HepG2 (cell line): ENCODE measurements around the gene RBM15B. TPM values are rescaled to one million over a fixed set of nuclear protein-coding genes. Genes with fewer than 3 reads are reported as not detected.

Experiments
- ATAC-seq: fragments of 200-7000 bp; cut with Tn5 transposase; 3 replicates; pipeline ENCODE4 v1.9.1; 2020; ENCODE audit warnings: mild to moderate bottlenecking, moderate library complexity
- BruUV-seq: library from RNA; stranded (reverse); fragments of 400-500 nt; replicated peaks from 2 replicates; lab custom pipeline; 2021; lab: Mats Ljungman, UMichigan
- CTCF ChIA-PET: fragments of 300-600 bp; formaldehyde crosslinking; extraction: SDS; loops from one replicate; lab custom pipeline; 2021; ENCODE audit warnings: low total read pairs, inconsistent platforms, low intra/inter-chr PET ratio; lab: Yijun Ruan, JAX
- POLR2A ChIA-PET: fragments of 350-600 bp; sonication (Branson Sonifier 250); formaldehyde crosslinking; loops from one replicate; lab custom pipeline; 2020; ENCODE audit warnings: antibody characterized with exemption, inconsistent platforms; lab: Yijun Ruan, JAX
- DNase-seq: peaks from one replicate; pipeline ENCODE4 v3.0.0-alpha.2; 2015; ENCODE audit warnings: low spot score
- FAIRE-seq: peaks from 3 replicates; lab custom pipeline; 2011; peaks lifted over from hg19 to GRCh38; lab: Jason Lieb, UNC
- H2AFZ ChIP-seq: one replicate; pipeline ENCODE4 v1.6.1; 2011; ENCODE audit warnings: low read length, inconsistent platforms
- H3K27ac ChIP-seq: fragments of 300-600 bp; 3 replicates; pipeline ENCODE4 v1.8.0; 2011; ENCODE audit warnings: mixed run types, mild to moderate bottlenecking, mixed read lengths, low read length, inconsistent platforms; ENCODE audit not compliant: insufficient read depth; ENCODE audit errors: extremely low read length
- H3K27me3 ChIP-seq, 2 experiments: fragments of 200-600 bp in 1 of 2; 2 replicates in 1 of 2; 3 replicates in 1 of 2; pipeline versions ENCODE4 v1.6.0 to v1.8.0; 2011; ENCODE audit warnings: low read length in 2 of 2, mild to moderate bottlenecking in 2 of 2, moderate library complexity in 2 of 2, inconsistent platforms in 1 of 2; ENCODE audit not compliant: insufficient read depth in 2 of 2, control insufficient read depth in 1 of 2
- H3K36me3 ChIP-seq, 2 experiments: fragments of 200-600 bp in 1 of 2; replicated peaks in 1 of 2; 2 replicates in 1 of 2; 3 replicates in 1 of 2; pipeline versions ENCODE4 v1.5.1 to v1.8.0; 2011; ENCODE audit warnings: low read length in 2 of 2, inconsistent platforms in 1 of 2; ENCODE audit not compliant: insufficient read depth in 2 of 2, control insufficient read depth in 1 of 2
- H3K4me1 ChIP-seq: 2 replicates; pipeline ENCODE4 v1.5.1; 2012; ENCODE audit warnings: low read length, inconsistent platforms; ENCODE audit not compliant: insufficient read depth
- H3K4me2 ChIP-seq: 2 replicates; pipeline ENCODE4 v1.6.0; 2011; ENCODE audit warnings: low read depth, low read length, inconsistent platforms
- H3K4me3 ChIP-seq, 3 experiments: fragments of 200-600 bp in 1 of 3; sonication (generic), shearing (Covaris generic) in 1 of 3; replicated peaks in 1 of 3; 2 replicates each; pipeline ENCODE4 v1.5.1; 2011 to 2016; ENCODE audit warnings: low read length in 3 of 3, inconsistent platforms in 2 of 3, low read depth in 2 of 3, mild to moderate bottlenecking in 2 of 3, control low read depth in 1 of 3, mixed read lengths in 1 of 3; ENCODE audit not compliant: insufficient read depth in 1 of 3
- H3K79me2 ChIP-seq: one replicate; pipeline ENCODE4 v1.6.1; 2011; ENCODE audit warnings: low read length, inconsistent platforms; ENCODE audit not compliant: insufficient read depth
- H3K9ac ChIP-seq: 2 replicates; pipeline ENCODE4 v1.6.0; 2011; ENCODE audit warnings: mild to moderate bottlenecking, low read depth, low read length, inconsistent platforms; ENCODE audit not compliant: insufficient read depth
- H3K9me3 ChIP-seq: 2 replicates; pipeline ENCODE4 v1.5.1; 2012; ENCODE audit warnings: mild to moderate bottlenecking, low read length
- H4K20me1 ChIP-seq: 2 replicates; pipeline ENCODE4 v1.6.0; 2011; ENCODE audit warnings: inconsistent platforms, mild to moderate bottlenecking, low read length, moderate library complexity; ENCODE audit not compliant: insufficient read depth
- ARNT ChIP-seq: fragments of 450-650 bp; IDR thresholded peaks from 2 replicates; pipeline ENCODE4 v1.6.1; 2017
- ATRX ChIP-seq: sonication (generic); formaldehyde crosslinking; IDR thresholded peaks from 2 replicates; pipeline ENCODE4 v1.4.0; 2020; ENCODE audit warnings: missing genetic modification reagents, borderline replicate concordance
- DNMT3B ChIP-seq: conservative IDR thresholded peaks from 2 replicates; pipeline ENCODE4 v1.6.1; 2016; ENCODE audit warnings: missing biosample characterization, control low read depth
- HNRNPH1 ChIP-seq: fragments of 200-400 bp; formaldehyde crosslinking; optimal IDR thresholded peaks from 2 replicates; pipeline ENCODE3; 2017; ENCODE audit warnings: mild to moderate bottlenecking, low read depth, low read length
- KAT7 ChIP-seq: IDR thresholded peaks from 2 replicates; pipeline ENCODE4 v1.6.1; 2018; ENCODE audit warnings: borderline replicate concordance, missing compliant biosample characterization
- MYC ChIP-seq: sonication (generic); formaldehyde crosslinking; IDR thresholded peaks from 2 replicates; pipeline ENCODE4 v1.9.0; 2021; ENCODE audit warnings: missing genetic modification reagents, borderline replicate concordance
- POLR2AphosphoS5 ChIP-seq: IDR thresholded peaks from 2 replicates; pipeline ENCODE4 v1.6.1; 2012; ENCODE audit warnings: low read depth, low read length
- SMAD9 ChIP-seq: sonication (generic); formaldehyde crosslinking; IDR thresholded peaks from 2 replicates; pipeline ENCODE4 v1.5.1; 2020; ENCODE audit warnings: mild to moderate bottlenecking, missing genetic modification reagents
- TBL1XR1 ChIP-seq: fragments of 150-350 bp; IDR thresholded peaks from 2 replicates; pipeline ENCODE4 v1.6.1; 2014; ENCODE audit warnings: borderline replicate concordance, low read length; ENCODE audit not compliant: partially characterized antibody
- ZHX2 ChIP-seq, 2 experiments: sonication (generic) in 1 of 2; formaldehyde crosslinking in 1 of 2; IDR thresholded peaks; 2 replicates each; pipeline versions ENCODE4 v1.6.1 to v1.9.0; 2014 to 2022; ENCODE audit warnings: antibody characterized with exemption in 1 of 2, borderline replicate concordance in 1 of 2, inconsistent platforms in 1 of 2, low read depth in 1 of 2, missing genetic modification reagents in 1 of 2
- ZMAT3 ChIP-seq: sonication (generic); formaldehyde crosslinking; conservative IDR thresholded peaks from 2 replicates; pipeline ENCODE4 v1.7.0; 2021; ENCODE audit warnings: missing genetic modification reagents
- ZNF34 ChIP-seq: sonication (generic); formaldehyde crosslinking; IDR thresholded peaks from 2 replicates; pipeline ENCODE4 v1.4.0; 2020; ENCODE audit warnings: mild to moderate bottlenecking, missing genetic modification reagents, borderline replicate concordance
- ZNF446 ChIP-seq: sonication (generic); formaldehyde crosslinking; IDR thresholded peaks from 2 replicates; pipeline ENCODE4 v1.5.0; 2020; ENCODE audit warnings: mild to moderate bottlenecking, missing genetic modification reagents
- ZNF564 ChIP-seq: sonication (generic); formaldehyde crosslinking; IDR thresholded peaks from 2 replicates; pipeline ENCODE4 v1.8.1; 2023; ENCODE audit warnings: mild to moderate bottlenecking, missing genetic modification reagents
- ZNF629 ChIP-seq: sonication (generic); formaldehyde crosslinking; conservative IDR thresholded peaks from 2 replicates; pipeline ENCODE4 v1.5.0; 2020; ENCODE audit warnings: missing genetic modification reagents
- ZNF709 ChIP-seq: sonication (generic); formaldehyde crosslinking; IDR thresholded peaks from 2 replicates; pipeline ENCODE4 v1.5.0; 2020; ENCODE audit warnings: mild to moderate bottlenecking, missing genetic modification reagents
- ZNF777 ChIP-seq: sonication (generic); formaldehyde crosslinking; IDR thresholded peaks from 2 replicates; pipeline ENCODE4 v1.4.0; 2020; ENCODE audit warnings: missing genetic modification reagents
- WGBS: methylation state at CpG from one replicate; pipeline ENCODE4 v1.1.6; 2017; ENCODE audit warnings: low lambda C conversion rate; 5-methylcytosine and 5-hydroxymethylcytosine counted together
- in situ Hi-C: cut with HindIII; loops from 2 replicates; pipeline ENCODE4 v1.10.0; 2017; ENCODE audit warnings: low pct_unique_long_range_greater_than_20kb; ENCODE audit not compliant: extremely low pct_ligation_motif_present
- intact Hi-C: fragments of 100-400 bp; cut with micrococcal nuclease; formaldehyde crosslinking; loops from one replicate; pipeline ENCODE4 v1.10.0; 2022; ENCODE audit not compliant: unreplicated experiment
- polyA plus RNA-seq, 8 experiments: library from polyadenylated mRNA; depleted of rRNA in 3 of 8; stranded (reverse) in 7 of 8; unstranded in 1 of 8; fragments of >200 nt; fragmentation: Illumina TruSeq in 4 of 8; extraction: Trizol in 4 of 8; gene quantifications; 2 replicates each; pipeline versions ENCODE4 v1.2.1 to v1.2.3, GENCODE V29; 2011 to 2016; ENCODE audit warnings: low read depth in 4 of 8, missing spikeins in 1 of 8, mixed read lengths in 1 of 8; ENCODE audit not compliant: insufficient read depth in 1 of 8
- total RNA-seq, 5 experiments: library from RNA; depleted of rRNA; stranded (reverse); fragments of >200 nt; fragmentation: Illumina TruSeq; extraction: Trizol; gene quantifications; 2 replicates each; pipeline ENCODE4 v1.2.3, GENCODE V29; 2016; ENCODE audit warnings: low read depth in 1 of 5

The RBM15B gene
- total and polyA plus RNA-seq, 2 of the 13 experiments (the other 11 are each of a cell fraction or from before 2014, with no cell fraction given), result 8.2 to 19.3 TPM

DNA sequence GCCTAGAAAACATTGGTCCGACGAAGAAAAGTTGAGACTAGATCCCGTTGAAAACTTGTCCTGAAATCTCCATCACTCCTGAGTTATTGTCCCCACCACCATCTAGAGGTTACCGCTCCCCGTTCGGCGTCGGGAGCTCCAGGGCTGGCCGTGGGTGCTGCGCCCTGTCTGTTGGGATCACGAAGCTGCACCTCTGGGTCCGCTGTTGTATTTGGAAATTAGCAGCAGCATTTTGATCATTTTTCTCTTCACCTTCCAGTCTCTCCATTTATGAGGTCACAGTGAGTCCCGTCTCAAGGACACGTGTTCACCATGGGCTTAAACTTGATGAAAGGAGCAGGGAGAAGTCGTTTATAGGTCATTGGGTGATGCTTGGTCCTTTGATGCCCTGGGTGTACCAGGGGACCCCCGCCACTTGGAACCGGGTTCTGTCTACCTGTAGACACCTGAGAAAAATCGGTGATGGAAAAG is 5.4 kb upstream of the RBM15B start:
- no peaks in the 10 kb centered on the region for H3K9me3 ChIP-seq
- 0% methylated on average over 18 of the region's 18 CpGs for WGBS
- peak overlapping the region; percentile 55 for H3K27ac ChIP-seq
- H3K4me3 ChIP-seq, result peak overlapping the region; percentile 90 to 95 (median 92)
- no peak for FAIRE-seq
- intact Hi-C loops, result loop anchor here (10.0 kb wide), 1 partner anchor 289 kb away; the partner anchor contains the start of gene TEX264
- H3K36me3 ChIP-seq, result peaks cover 4 to 12% of the 10 kb centered on the region in 2 experiments; a peak in 4 of 5 replicates
- H2AFZ ChIP-seq, result no peak overlapping the region
- H3K4me1 ChIP-seq, result peaks cover 57% of the 10 kb centered on the region
- BruUV-seq, result no TSS peak
- CTCF ChIA-PET, result no interaction called here
- no peak for ATAC-seq
- POLR2A ChIA-PET, result interaction anchor here (0.6 to 2.2 kb wide), 12 partner anchors 8 to 816 kb away, joined by 3 to 15 read pairs (median 4); partner anchors contain the start of genes DCAF1, HEMK1 and MAPKAPK3
- in situ Hi-C loops, result no loop called here
- H3K9ac ChIP-seq, result peak overlapping the region; percentile 86
- no peak for DNase-seq
- no peaks in the 10 kb centered on the region; a peak in 1 of 5 replicates for H3K27me3 ChIP-seq
- peaks cover 8% of the 10 kb centered on the region for H4K20me1 ChIP-seq
- TF ChIP-seq ARNT (no peak), ZNF629 (CRISPR knock-in tag) (no peak), DNMT3B (CRISPR knock-in tag) (0 out of 2 replicates have a peak, but pooled peaks have one; percentile 17), ZHX2 (IDR thresholded peaks at IDR 0.05; ENCODE audit: low read depth) (no peak), ZHX2 (CRISPR knock-in tag; IDR thresholded peaks at IDR 0.05; ENCODE audit: borderline replicate concordance) (0 out of 2 replicates have a peak, but pooled peaks have one; percentile 4), MYC (CRISPR knock-in tag) (no peak), ZMAT3 (CRISPR knock-in tag) (0 out of 2 replicates have a peak, but pooled peaks have one; percentile 30), ZNF34 (0 out of 2 replicates have a peak, but pooled peaks have one; percentile 7), TBL1XR1 (no peak), ZNF446 (CRISPR knock-in tag) (0 out of 2 replicates have a peak, but pooled peaks have one; percentile 12), HNRNPH1 (no peak), ZNF564 (CRISPR knock-in tag) (peak; percentile 10; the same call in 1 of the 2 replicates), POLR2AphosphoS5 (0 out of 2 replicates have a peak, but pooled peaks have one; percentile 3), ZNF777 (CRISPR knock-in tag) (0 out of 2 replicates have a peak, but pooled peaks have one; percentile 23), ATRX (no peak), SMAD9 (CRISPR knock-in tag) (no peak), KAT7 (CRISPR knock-in tag) (0 out of 2 replicates have a peak, but pooled peaks have one; percentile 7), ZNF709 (0 out of 2 replicates have a peak, but pooled peaks have one; percentile 40)
- TF ChIP-seq, all 625 proteins: peak for 10
- peaks cover 36% of the 10 kb centered on the region for H3K79me2 ChIP-seq
- peak overlapping the region; percentile 86 for H3K4me2 ChIP-seq
